AG09319 (cell line): ENCODE results near the gene AKR1C1.
"Not testable (repeated sequence)": the region's sequence is repeated elsewhere in the genome, so short reads cannot be mapped to it uniquely, and the experiment has no call there.

ENCODE experiments used
- DNase-seq: peaks from one replicate; pipeline ENCODE4 v3.0.0-alpha.2; 2010; ENCODE audit warnings: low read depth; ENCODE audit errors: extremely low read depth
- CTCF ChIP-seq: IDR thresholded peaks from 2 replicates; pipeline ENCODE4 v1.5.1; 2011; ENCODE audit warnings: low read depth, mild to moderate bottlenecking, inconsistent platforms, low read length, moderate library complexity

Gene AKR1C1

GRCh38 chr10:4983615-4984216 is 20.5 kb downstream of the AKR1C1 start:
- DNase-seq = no peak
- no peak for TF ChIP-seq CTCF

- no peak for TF ChIP-seq CTCF
Measured at GRCh38 chr10:4984223-4984622, 21.0 kb downstream of the AKR1C1 start.

GRCh38 chr10:4984971-4985594 is 21.9 kb downstream of the AKR1C1 start:
- TF ChIP-seq CTCF = no peak
- no peak for DNase-seq

More at GRCh38 chr10:4984223-4984622, 21.0 kb downstream of the AKR1C1 start:
- no peak for DNase-seq

GRCh38 chr10:4988000-4988641 is 24.9 kb downstream of the AKR1C1 start:
- not testable (repeated sequence) for DNase-seq

- no peak for DNase-seq
- no peak for TF ChIP-seq CTCF
Measured at GRCh38 chr10:4990217-4990616, 27.0 kb downstream of the AKR1C1 start.

- DNase-seq = not testable (repeated sequence)
Measured at GRCh38 chr10:4991463-4991862, 28.2 kb downstream of the AKR1C1 start.

GRCh38 chr10:4992564-4992963 is 29.3 kb downstream of the AKR1C1 start:
- DNase-seq = not testable (repeated sequence)

GRCh38 chr10:4994260-4994659 is 31.0 kb downstream of the AKR1C1 start:
- not testable (repeated sequence) for DNase-seq

- no peak for TF ChIP-seq CTCF
- no peak for DNase-seq
Measured at GRCh38 chr10:4998671-4999070, 35.5 kb downstream of the AKR1C1 start.
